IPS-20b (cell line): ENCODE results near the gene PGBD2.

ENCODE experiments used
- H3K27ac ChIP-seq: one replicate; pipeline ENCODE4 v1.5.1; 2013; ENCODE audit warnings: low read length
- H3K27me3 ChIP-seq: 2 replicates; pipeline ENCODE4 v1.6.1; 2013; ENCODE audit warnings: mild to moderate bottlenecking, low read length, inconsistent platforms; ENCODE audit not compliant: insufficient read depth
- H3K36me3 ChIP-seq: 2 replicates; pipeline ENCODE4 v1.6.1; 2013; ENCODE audit warnings: low read depth, mild to moderate bottlenecking, inconsistent platforms, low read length, moderate library complexity; ENCODE audit not compliant: insufficient read depth
- H3K4me1 ChIP-seq: 2 replicates; pipeline ENCODE4 v1.6.1; 2013; ENCODE audit warnings: mild to moderate bottlenecking, control low read depth, inconsistent platforms, low read length, moderate library complexity; ENCODE audit not compliant: insufficient read depth
- H3K4me3 ChIP-seq: 2 replicates; pipeline ENCODE4 v1.5.1; 2013; ENCODE audit warnings: mild to moderate bottlenecking, low read length, inconsistent platforms
- H3K9ac ChIP-seq: 2 replicates; pipeline ENCODE4 v1.6.1; 2013; ENCODE audit warnings: low read depth, mild to moderate bottlenecking, inconsistent platforms, low read length, moderate library complexity
- H3K9me3 ChIP-seq: 2 replicates; pipeline ENCODE4 v1.6.1; 2013; ENCODE audit warnings: mild to moderate bottlenecking, low read depth, low read length, inconsistent platforms; ENCODE audit not compliant: insufficient read depth

PGBD2 gene, protein sequence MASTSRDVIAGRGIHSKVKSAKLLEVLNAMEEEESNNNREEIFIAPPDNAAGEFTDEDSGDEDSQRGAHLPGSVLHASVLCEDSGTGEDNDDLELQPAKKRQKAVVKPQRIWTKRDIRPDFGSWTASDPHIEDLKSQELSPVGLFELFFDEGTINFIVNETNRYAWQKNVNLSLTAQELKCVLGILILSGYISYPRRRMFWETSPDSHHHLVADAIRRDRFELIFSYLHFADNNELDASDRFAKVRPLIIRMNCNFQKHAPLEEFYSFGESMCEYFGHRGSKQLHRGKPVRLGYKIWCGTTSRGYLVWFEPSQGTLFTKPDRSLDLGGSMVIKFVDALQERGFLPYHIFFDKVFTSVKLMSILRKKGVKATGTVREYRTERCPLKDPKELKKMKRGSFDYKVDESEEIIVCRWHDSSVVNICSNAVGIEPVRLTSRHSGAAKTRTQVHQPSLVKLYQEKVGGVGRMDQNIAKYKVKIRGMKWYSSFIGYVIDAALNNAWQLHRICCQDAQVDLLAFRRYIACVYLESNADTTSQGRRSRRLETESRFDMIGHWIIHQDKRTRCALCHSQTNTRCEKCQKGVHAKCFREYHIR

GRCh38 chr1:248906009-248906752 lies at the start of gene PGBD2:
Gene PGBD2, plus strand, starts transcription at chr1:248906235. Its CDS starts 7,628 bp downstream, at chr1:248913863.
- Histone ChIP-seq H3K36me3 (peaks cover 5% of the 10 kb centered on the region; the same call in 1 of the 2 replicates), H3K4me1 (peaks cover 19% of the 10 kb centered on the region; the same call in 1 of the 2 replicates), H3K27ac (peak within 1 kb of the TSS; percentile 91), H3K9ac (peak within 1 kb of the TSS; percentile 89), H3K4me3 (peak within 1 kb of the TSS; percentile 86), H3K9me3 (no peaks in the 10 kb centered on the region), H3K27me3 (no peaks in the 10 kb centered on the region)

DNA sequence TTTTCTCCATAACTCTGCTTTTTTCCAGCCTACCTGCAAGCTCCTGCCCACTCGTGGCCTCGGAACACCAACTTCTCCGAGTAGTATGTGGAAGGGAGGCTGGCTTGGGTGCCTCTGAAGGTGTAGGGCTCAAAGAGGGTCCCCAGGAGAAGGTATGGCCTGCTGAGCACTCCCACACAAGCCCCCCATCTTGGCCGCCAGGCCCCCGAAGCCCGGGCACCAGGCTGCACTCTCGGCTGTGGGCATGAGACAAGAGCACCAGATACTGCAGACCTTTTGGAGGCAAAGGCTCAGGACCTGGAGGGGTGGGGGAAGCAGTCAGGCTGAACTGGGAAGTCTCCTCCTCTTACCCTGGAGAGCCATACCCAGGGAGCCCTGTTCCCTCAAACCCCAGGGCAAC lies 48.8 kb upstream of the PGBD2 start:
- H3K4me1 ChIP-seq: peaks cover 5% of the 10 kb centered on the region; the same call in 1 of the 2 replicates
- peak overlapping the region; percentile 89 for H3K9ac ChIP-seq
- no peaks in the 10 kb centered on the region for H3K9me3 ChIP-seq
- H3K27ac ChIP-seq: no peak overlapping the region
- H3K27me3 ChIP-seq: peaks cover 18% of the 10 kb centered on the region
- peaks cover 33% of the 10 kb centered on the region for H3K36me3 ChIP-seq
- H3K4me3 ChIP-seq: peak overlapping the region; percentile 78

DNA sequence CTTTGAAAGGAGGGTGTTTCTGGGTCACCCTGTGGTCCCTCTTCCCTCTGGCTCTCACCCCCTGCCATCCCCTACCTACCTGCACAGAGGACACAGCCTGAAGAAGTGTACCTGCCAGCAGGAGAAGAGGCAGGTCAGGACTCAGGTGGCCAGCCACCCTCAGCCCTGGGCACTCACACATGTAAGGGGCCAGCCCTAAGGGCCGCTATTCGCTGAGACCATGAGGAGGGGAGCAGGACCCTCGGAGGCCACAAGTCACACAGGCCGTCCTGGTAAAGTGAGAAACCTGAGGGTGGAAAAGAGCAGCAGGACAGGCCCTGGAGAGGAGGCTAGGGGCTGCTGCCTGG lies 48.3 kb upstream of the PGBD2 start:
- H3K4me3 ChIP-seq: peak overlapping the region; percentile 78
- no peak overlapping the region for H3K27ac ChIP-seq
- H3K9me3 ChIP-seq: no peaks in the 10 kb centered on the region
- peaks cover 33% of the 10 kb centered on the region for H3K36me3 ChIP-seq
- H3K9ac ChIP-seq: peak overlapping the region; percentile 89
- H3K27me3 ChIP-seq: peaks cover 24% of the 10 kb centered on the region
- peaks cover 5% of the 10 kb centered on the region; the same call in 1 of the 2 replicates for H3K4me1 ChIP-seq

DNA sequence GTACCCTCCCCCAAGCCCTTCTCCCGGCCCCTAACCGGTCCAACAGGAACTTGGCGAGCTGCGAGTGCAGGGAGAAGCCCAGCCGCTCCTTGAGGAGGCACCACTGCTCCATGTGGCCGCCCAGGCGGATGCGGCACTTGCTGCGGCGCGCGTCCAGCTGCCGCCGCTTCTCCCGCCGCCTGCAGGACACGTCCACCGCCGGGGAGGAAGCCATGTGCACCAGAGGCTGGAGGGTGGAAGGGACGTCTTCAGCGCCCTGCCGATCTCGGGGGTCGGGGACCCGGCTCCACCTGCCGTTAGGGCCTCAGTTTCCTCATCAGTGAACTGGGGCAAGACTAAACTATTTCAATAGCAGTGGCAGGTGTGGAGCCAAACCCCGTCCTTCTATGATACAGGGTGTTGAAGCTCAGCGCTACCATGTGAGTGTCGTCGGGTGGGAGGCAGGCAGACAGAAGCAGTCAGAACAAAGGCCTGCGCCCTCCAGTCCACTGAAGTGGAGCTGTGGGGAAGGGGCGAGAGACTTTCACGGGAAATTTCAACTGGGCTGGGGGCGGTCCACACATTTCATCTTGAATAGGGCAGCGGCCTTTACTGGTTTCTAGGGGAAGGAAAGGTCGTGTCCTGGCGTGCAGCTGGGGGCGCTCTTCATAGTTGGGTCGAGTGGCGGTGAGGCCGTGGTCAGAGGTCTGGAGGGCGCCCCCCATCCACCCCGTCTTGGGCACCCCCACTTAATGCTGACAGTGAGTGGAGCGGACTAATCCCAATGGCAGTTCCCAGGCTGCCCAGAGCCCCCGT lies 47.7 kb upstream of the PGBD2 start:
- peak overlapping the region; percentile 89 for H3K9ac ChIP-seq
- H3K9me3 ChIP-seq: no peaks in the 10 kb centered on the region
- H3K36me3 ChIP-seq: peaks cover 31% of the 10 kb centered on the region
- peak overlapping the region; percentile 36 for H3K27ac ChIP-seq
- H3K27me3 ChIP-seq: peaks cover 29% of the 10 kb centered on the region
- H3K4me3 ChIP-seq: peak overlapping the region; percentile 78
- peaks cover 5% of the 10 kb centered on the region; the same call in 1 of the 2 replicates for H3K4me1 ChIP-seq

GRCh38 chr1:248858891-248859889 lies 46.8 kb upstream of the PGBD2 start, which contains the start of gene ZNF692:
Gene ZNF692, minus strand, starts transcription at chr1:248859085. Its CDS starts 776 bp downstream, at chr1:248858309.
- Histone ChIP-seq H3K4me1 (peaks cover 5% of the 10 kb centered on the region; the same call in 1 of the 2 replicates), H3K27ac (peak within 1 kb of the TSS; percentile 36), H3K36me3 (peaks cover 22% of the 10 kb centered on the region), H3K27me3 (peaks cover 38% of the 10 kb centered on the region), H3K9ac (peak within 1 kb of the TSS; percentile 89), H3K9me3 (no peaks in the 10 kb centered on the region), H3K4me3 (peak within 1 kb of the TSS; percentile 78)

DNA sequence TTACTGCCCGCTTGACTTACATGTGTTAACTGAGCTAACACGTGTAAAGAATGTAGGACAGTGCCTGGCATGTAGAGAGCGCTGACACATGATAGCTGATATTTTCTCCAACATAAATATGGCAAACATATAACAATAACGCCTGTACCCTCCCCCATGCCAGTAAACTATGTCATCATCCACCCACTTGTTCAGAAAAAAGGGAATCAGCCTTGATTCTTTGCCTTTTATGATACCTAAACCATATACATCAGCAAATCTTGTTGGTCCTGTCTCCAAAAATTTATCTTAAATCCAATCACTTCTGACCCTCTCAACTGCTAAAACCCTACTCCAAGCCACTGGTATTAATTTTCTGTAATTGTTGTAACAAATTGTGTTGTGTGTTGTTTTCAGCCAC lies 46.0 kb upstream of the PGBD2 start:
- Histone ChIP-seq H3K27ac (no peak overlapping the region), H3K4me1 (peaks cover 5% of the 10 kb centered on the region; the same call in 1 of the 2 replicates)

DNA sequence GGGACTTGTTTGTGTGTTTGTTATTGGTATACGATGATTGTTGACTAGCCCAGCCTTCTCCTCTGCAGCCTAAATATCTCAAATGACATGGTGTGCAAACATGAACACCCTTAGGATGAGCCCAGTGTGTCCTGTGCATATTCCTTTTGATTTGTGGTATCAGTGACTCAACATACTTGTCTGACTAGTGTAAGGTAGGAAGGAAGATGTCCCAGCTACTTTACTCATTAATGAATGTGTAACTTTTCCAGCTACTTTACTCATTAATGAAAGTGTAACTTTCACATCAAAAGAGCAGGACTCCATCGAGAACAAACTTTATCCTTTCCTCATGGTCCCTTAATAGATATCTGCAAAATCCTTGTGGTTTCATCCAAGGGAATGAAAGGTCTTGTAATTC lies 44.4 kb upstream of the PGBD2 start:
- H3K4me1 ChIP-seq: peaks cover 5% of the 10 kb centered on the region; the same call in 1 of the 2 replicates
- H3K27me3 ChIP-seq: peaks cover 54% of the 10 kb centered on the region
- H3K4me3 ChIP-seq: no peak overlapping the region
- H3K36me3 ChIP-seq: no peaks in the 10 kb centered on the region
- H3K27ac ChIP-seq: no peak overlapping the region
- H3K9ac ChIP-seq: no peak overlapping the region
- H3K9me3 ChIP-seq: no peaks in the 10 kb centered on the region

More for the DNA sequence above, 46.0 kb upstream of the PGBD2 start:
- Histone ChIP-seq H3K9ac (no peak overlapping the region), H3K27me3 (peaks cover 46% of the 10 kb centered on the region), H3K4me3 (no peak overlapping the region), H3K36me3 (peaks cover 13% of the 10 kb centered on the region), H3K9me3 (no peaks in the 10 kb centered on the region)

GRCh38 chr1:248862695-248862997 lies 43.4 kb upstream of the PGBD2 start:
- Histone ChIP-seq H3K27me3 (peaks cover 54% of the 10 kb centered on the region), H3K27ac (no peak overlapping the region)

DNA sequence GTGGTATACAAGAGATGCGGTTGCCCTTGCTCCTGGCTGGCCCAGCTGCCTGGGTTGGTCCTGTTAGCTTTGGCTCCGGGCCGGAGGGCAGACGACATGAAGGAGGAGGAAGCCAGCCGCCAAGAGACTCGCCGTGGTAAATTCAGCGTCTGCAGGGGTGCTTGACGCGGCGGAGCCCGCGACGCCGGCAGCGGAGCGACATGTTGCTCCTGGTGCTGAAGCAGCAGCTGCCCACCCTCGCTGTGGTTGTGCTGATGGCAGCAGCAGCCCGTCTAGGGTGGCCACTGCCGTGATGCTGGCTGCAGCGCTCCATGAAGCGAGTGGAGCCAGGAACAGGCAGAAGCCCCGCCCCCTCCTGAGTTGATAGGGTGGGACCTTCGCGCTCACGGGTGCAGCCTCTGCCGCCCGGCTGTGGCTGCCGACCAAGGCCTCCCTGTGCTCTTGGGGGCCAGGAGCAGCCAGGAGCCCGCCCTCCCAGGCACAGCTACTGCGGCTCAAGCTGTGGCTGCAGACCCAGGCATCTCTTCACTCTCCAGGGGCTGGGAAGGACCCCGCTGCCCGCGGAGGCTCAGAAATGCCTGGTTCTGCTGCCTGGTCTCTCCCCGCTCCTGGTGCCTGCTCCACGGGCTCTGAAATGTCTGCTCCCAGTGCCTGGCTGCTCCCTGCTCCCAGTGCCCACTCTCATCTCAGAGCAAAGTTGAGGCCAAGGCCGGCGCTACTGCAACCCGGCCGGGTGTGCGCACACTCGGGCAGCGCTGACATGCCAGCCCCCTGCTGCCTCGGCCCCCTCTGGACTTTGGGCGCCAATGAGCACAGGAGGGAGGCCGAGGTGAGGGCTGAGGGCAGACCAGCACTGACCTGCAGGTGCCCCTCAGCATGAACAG lies 42.8 kb upstream of the PGBD2 start:
- Histone ChIP-seq H3K27me3 (peaks cover 54% of the 10 kb centered on the region), H3K9ac (peak overlapping the region; percentile 74; the same call in 1 of the 2 replicates), H3K9me3 (no peaks in the 10 kb centered on the region), H3K36me3 (no peaks in the 10 kb centered on the region), H3K27ac (no peak overlapping the region), H3K4me1 (peaks cover 5% of the 10 kb centered on the region; the same call in 1 of the 2 replicates), H3K4me3 (peak overlapping the region; percentile 78)

More at GRCh38 chr1:248862695-248862997, 43.4 kb upstream of the PGBD2 start:
- Histone ChIP-seq H3K9me3 (no peaks in the 10 kb centered on the region), H3K36me3 (no peaks in the 10 kb centered on the region), H3K4me1 (peaks cover 5% of the 10 kb centered on the region; the same call in 1 of the 2 replicates), H3K4me3 (peak overlapping the region; percentile 78), H3K9ac (peak overlapping the region; percentile 74; the same call in 1 of the 2 replicates)
